Measurements from ENCODE around the gene ITGB1. TPM values are rescaled to one million over a fixed set of nuclear protein-coding genes. Genes with fewer than 3 reads are reported as not detected.
A peak's percentile ranks its signal among the peaks of the same experiment; 100 is the strongest.

The ITGB1 gene
- total and polyA plus RNA-seq, 8 donors = 57.9 to 909 (median 176) TPM

DNA sequence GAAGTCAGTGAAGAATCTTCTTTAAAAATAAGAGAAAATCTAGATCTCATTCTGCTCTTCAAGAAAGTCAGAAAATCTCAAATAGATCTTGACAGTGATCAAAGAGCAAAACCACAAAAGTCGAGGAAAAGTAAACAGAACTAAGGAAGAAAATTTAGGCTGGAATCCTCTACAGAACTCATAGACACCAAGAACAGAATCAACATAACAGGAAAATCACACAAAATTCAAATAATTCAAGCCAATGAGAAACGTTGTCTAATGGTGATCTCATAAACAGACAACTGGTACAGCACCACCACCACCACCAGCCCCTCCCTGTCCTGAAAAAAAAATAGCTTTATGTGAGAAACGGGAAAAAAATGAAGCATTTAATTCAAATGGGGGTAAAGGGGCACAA, 6.9 kb downstream of the ITGB1 start:
- intact Hi-C loops (cut with DNase I; ENCODE audit: low total_unique reads) = no loop called here
- TF ChIP-seq CTCF (IDR thresholded peaks at IDR 0.05) (no peak), POLR2A (IDR thresholded peaks at IDR 0.05) (no peak), EP300 (IDR thresholded peaks at IDR 0.05) (no peak), POLR2AphosphoS5 (IDR thresholded peaks at IDR 0.05) (no peak)
- Histone ChIP-seq H3K4me1 (peaks cover 48 to 98% (median 73%) of the 10 kb centered on the region in 4 donors), H3K27me3 (no peaks in the 10 kb centered on the region), H3K36me3 (no peaks in the 10 kb centered on the region), H3K27ac (peak overlapping the region in 2 of 5 donors; percentile 54 to 56), H3K4me3 (no peak overlapping the region), H3K9me3 (no peaks in the 10 kb centered on the region)
- no peak for DNase-seq
- 29 to 41% (median 33%) methylated on average over 3 of the region's 3 CpGs for WGBS, 5 donors

GRCh38 chr10:32950591-32951108, 7.4 kb downstream of the ITGB1 start:
- no peaks in the 10 kb centered on the region for H3K9me3 ChIP-seq
- 24 to 41% (median 30%) methylated on average over 5 of the region's 5 CpGs for WGBS, 5 donors
- H3K27ac ChIP-seq = peak overlapping the region in 2 of 5 donors; percentile 54 to 56
- H3K27me3 ChIP-seq = no peaks in the 10 kb centered on the region
- intact Hi-C loops (cut with DNase I; ENCODE audit: low total_unique reads) = no loop called here
- no peak for TF ChIP-seq CTCF (IDR thresholded peaks at IDR 0.05)
- TF ChIP-seq POLR2AphosphoS5 (IDR thresholded peaks at IDR 0.05) = no peak
- TF ChIP-seq POLR2A (IDR thresholded peaks at IDR 0.05) = no peak
- no peak for TF ChIP-seq EP300 (IDR thresholded peaks at IDR 0.05)
- no peaks in the 10 kb centered on the region for H3K36me3 ChIP-seq
- H3K4me3 ChIP-seq = no peak overlapping the region
- peaks cover 47 to 98% (median 71%) of the 10 kb centered on the region in 4 donors for H3K4me1 ChIP-seq
- no peak for DNase-seq

GRCh38 chr10:32949221-32949678, 8.8 kb downstream of the ITGB1 start:
- no peaks in the 10 kb centered on the region for H3K36me3 ChIP-seq
- TF ChIP-seq POLR2AphosphoS5 (IDR thresholded peaks at IDR 0.05) (no peak), EP300 (IDR thresholded peaks at IDR 0.05) (no peak), CTCF (IDR thresholded peaks at IDR 0.05) (no peak), POLR2A (IDR thresholded peaks at IDR 0.05) (no peak)
- H3K9me3 ChIP-seq = no peaks in the 10 kb centered on the region
- no peaks in the 10 kb centered on the region for H3K27me3 ChIP-seq
- no peak overlapping the region for H3K4me3 ChIP-seq
- no peak for DNase-seq
- peaks cover 45 to 97% (median 71%) of the 10 kb centered on the region in 4 donors for H3K4me1 ChIP-seq
- H3K27ac ChIP-seq = no peak overlapping the region
- intact Hi-C loops (cut with DNase I; ENCODE audit: low total_unique reads) = no loop called here

- TF ChIP-seq POLR2AphosphoS5 (IDR thresholded peaks at IDR 0.05) (no peak), EP300 (IDR thresholded peaks at IDR 0.05) (no peak), CTCF (IDR thresholded peaks at IDR 0.05) (no peak)
- 23 to 45% (median 37%) methylated on average over 3 of the region's 3 CpGs for WGBS, 5 donors
- Histone ChIP-seq H3K4me3 (no peak overlapping the region), H3K4me1 (peaks cover 44 to 97% (median 71%) of the 10 kb centered on the region in 4 donors), H3K9me3 (no peaks in the 10 kb centered on the region), H3K27me3 (no peaks in the 10 kb centered on the region), H3K27ac (no peak overlapping the region), H3K36me3 (no peaks in the 10 kb centered on the region)
- no peak for DNase-seq
- intact Hi-C loops (cut with DNase I; ENCODE audit: low total_unique reads) = no loop called here
Observed at GRCh38 chr10:32948451-32948850, 9.6 kb downstream of the ITGB1 start.
